ENCODE data around the gene MYH9.

- TF ChIP-seq ZBTB33 (IDR thresholded peaks at IDR 0.05), result no peak
- TF ChIP-seq, protein P1, sequence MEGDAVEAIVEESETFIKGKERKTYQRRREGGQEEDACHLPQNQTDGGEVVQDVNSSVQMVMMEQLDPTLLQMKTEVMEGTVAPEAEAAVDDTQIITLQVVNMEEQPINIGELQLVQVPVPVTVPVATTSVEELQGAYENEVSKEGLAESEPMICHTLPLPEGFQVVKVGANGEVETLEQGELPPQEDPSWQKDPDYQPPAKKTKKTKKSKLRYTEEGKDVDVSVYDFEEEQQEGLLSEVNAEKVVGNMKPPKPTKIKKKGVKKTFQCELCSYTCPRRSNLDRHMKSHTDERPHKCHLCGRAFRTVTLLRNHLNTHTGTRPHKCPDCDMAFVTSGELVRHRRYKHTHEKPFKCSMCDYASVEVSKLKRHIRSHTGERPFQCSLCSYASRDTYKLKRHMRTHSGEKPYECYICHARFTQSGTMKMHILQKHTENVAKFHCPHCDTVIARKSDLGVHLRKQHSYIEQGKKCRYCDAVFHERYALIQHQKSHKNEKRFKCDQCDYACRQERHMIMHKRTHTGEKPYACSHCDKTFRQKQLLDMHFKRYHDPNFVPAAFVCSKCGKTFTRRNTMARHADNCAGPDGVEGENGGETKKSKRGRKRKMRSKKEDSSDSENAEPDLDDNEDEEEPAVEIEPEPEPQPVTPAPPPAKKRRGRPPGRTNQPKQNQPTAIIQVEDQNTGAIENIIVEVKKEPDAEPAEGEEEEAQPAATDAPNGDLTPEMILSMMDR (IDR thresholded peaks at IDR 0.05; ENCODE audit: low read depth, low read length, missing input control), result no peak
- no peak for TF ChIP-seq HNF4G (IDR thresholded peaks at IDR 0.05)
- TF ChIP-seq YY1 (IDR thresholded peaks at IDR 0.05), result no peak
- no peak for TF ChIP-seq HNF4A (conservative IDR thresholded peaks at IDR 0.05)
These were observed 21.3 kb upstream of the MYH9 start for GRCh38 chr22:36409056-36409455.
